HG03378 (cell line): ENCODE measurements around the gene MAMLD1.

ENCODE experiments used
- ATAC-seq: cut with Tn5 transposase; IDR thresholded peaks from one replicate; pipeline ENCODE4 v1.9.1; 2021; ENCODE audit warnings: mild to moderate bottlenecking, moderate library complexity; ENCODE audit not compliant: unreplicated experiment

The MAMLD1 gene

GRCh38 chrX:150495496-150495895 lies 132.4 kb downstream of the MAMLD1 start:
- ATAC-seq: no peak

DNA sequence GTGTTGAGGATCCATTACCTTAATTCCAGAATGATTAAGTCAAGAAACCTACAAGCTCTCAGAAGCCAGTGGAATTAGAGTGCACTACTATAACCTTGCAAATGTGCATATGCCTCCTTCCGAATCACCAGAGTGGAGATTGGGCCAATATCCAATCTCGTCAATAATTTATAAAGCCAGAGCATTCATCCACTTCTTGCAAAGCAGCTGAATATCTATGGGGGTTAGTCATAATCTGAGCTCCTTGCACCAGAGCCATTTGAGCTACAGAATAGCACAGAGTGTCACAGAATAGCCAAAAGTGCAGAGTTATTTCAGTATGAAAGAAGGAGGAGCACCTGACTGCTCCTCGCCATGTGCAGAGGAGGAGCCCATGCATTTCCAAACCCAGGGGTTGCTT lies 136.1 kb downstream of the MAMLD1 start:
- ATAC-seq: no peak

DNA sequence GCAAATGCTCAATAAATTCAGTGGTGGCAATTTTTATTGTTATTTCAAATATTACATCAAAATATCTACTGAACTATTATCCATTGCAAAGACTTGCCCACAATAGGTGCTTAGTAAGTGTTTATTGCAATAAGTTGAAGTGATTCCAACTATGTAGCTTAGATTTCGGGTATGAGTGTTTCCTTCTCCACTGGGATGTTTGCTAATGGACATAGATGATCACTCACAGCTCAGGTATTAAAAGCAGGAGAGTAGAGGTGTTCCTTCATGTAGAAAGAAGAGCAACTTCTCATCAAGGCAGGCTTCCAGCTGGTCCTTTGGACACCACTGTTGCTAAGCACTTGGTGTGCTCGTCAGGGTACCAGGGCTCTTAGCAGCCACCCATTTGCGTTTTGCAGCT lies 139.0 kb downstream of the MAMLD1 start:
- no peak for ATAC-seq

- no peak for ATAC-seq
Observed at GRCh38 chrX:150502979-150503897, 140.1 kb downstream of the MAMLD1 start.

DNA sequence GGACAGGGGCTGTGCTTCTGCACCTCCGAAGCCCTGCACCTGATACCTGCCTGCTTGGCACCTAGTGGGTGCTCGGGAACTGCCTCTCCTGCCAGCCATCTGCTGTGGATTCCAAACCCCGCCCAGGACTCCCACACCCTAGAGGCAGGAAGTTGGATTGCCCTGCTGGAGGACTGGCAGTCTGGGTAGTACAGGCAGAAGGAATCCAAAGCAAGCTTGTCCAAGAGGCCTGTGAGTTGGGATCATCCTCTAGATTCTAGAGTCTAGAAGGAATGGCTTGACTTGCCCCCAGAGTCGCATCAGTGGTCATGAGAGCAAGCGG lies 140.7 kb downstream of the MAMLD1 start:
- no peak for ATAC-seq

DNA sequence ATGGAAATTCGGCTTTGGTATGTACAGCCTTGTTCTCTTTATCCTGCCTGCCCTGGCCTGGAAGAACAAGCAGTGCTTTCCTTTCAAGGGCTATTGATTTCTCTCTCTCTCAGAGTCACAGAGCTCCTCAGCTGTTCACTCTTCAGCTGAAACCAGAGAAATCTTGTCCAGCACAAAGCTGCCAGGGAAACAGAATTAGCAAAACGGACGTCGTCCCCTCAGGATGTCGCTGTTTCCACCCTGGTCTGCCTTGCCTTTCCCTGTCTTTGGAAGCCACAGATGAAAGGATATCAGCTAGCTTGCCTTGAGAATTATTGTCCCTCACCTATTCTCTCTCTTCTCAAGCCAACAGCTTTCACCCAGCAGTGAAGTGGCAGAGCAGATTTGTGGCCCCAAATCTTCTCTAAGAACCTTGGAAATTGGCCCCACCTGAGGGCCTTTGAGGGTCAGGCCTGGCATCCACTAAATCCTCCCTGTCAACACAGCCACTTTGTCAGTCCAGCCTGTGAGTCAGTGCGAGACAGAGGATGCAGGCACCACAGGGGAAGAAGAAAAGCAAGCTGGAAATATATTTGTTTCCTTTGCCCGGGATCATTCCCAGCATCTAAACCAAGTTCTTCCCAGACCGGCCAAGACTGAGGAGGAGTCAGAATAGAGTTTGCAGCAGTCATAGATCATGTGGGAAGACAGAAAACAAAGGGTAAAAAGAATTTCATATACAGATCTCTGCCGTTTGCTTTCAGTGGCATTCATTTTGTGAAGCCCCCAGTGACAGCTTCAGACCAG lies 141.5 kb downstream of the MAMLD1 start:
- no peak for ATAC-seq

DNA sequence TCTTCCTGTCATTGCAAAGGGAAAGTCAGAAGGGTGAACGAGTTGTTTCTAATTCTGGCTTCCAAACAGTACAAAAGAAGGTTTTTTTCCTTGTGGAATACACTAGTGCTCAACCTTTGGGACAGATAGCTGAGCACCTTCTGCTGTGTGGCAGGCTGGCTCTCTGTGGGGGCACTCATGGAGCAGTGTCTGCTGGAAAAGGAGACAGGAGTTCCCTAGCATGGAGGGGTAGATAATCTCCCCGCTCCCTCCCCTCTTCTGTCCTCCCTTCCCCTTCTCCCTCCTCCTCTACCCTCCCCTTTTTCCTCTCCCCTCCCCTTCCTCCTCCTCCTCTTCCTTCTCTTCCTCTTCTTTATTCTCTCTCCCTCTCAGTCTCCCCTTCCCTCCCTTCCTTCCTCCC lies 142.9 kb downstream of the MAMLD1 start:
- ATAC-seq: no peak

DNA sequence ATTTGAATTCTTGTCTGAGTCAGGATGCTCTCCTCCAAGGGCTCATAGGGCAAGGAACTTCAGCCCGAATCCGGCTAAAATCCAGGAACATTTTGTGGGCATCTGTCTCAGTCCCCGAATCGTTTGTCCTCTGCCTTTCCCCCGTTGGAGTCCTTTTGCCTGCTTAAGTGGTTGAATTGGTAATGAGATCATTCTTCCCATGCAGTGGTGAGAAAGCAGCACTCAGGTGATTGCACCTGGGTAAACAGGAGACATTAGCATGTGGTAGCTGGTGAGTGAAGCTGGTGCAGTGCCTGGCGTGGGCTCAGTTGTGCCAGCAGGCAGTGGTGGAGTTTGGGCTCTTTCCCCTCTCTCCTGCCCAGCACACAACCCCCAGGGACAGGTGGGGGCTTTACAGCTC lies 143.4 kb downstream of the MAMLD1 start:
- no peak for ATAC-seq

GRCh38 chrX:150507251-150507856 lies 144.2 kb downstream of the MAMLD1 start:
- ATAC-seq: no peak

DNA sequence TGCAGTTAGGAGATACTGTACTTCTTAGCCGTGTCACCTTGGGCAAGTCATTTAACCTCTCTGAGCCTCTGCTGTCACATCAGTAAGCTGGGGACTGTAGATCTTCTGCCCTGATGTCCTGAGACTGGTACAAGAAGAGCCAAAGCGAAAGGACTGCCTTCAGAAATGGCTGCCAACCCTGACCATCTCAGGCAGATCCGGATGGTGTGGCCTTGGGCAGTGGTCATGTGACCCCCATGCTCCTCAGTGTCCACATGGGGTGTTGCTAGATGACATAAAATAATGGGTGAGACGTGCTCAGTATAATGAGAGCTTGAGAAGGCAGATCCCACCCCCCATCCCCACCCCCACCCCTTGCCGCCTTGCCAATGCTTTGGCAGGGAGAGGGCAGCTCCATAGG lies 144.9 kb downstream of the MAMLD1 start:
- no peak for ATAC-seq

- no peak for ATAC-seq
Observed at GRCh38 chrX:150508451-150509367, 145.6 kb downstream of the MAMLD1 start.

GRCh38 chrX:150509703-150510102 lies 146.6 kb downstream of the MAMLD1 start:
- ATAC-seq: no peak

DNA sequence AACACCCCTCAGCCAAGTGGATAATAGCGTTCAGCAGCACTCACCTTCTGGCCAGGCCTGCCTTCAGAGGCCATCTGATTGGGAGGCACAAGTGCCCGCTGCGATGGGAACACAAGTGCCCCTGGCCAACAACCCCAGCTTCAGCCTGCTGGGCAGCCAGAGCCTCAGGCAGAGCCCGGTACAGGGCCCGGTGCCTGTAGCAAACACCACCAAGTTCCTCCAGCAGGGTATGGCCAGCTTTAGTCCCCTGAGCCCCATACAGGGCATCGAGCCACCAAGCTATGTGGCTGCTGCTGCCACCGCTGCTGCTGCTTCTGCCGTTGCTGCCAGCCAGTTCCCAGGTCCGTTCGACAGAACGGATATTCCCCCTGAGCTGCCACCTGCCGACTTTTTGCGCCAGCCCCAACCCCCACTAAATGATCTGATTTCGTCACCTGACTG lies 149.4 kb downstream of the MAMLD1 start:
- ATAC-seq: no peak

DNA sequence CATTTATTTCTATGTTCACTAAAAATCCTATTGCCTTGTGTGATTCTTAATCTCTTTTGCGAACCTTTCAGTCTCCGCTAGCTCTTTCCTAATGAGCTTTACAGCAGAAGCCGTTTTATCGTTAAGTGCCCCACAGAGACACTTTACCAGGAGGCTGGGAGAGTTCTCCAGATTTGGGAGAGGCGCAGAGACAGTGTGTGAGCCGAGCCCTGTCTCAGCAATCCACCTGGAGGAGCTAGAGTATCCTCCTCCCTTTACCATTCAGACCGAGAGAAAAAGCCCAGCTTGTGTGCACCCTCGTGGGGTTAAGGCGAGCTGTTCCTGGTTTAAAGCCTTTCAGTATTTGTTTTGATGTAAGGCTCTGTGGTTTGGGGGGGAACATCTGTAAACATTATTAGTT lies 150.4 kb downstream of the MAMLD1 start:
- no peak for ATAC-seq

DNA sequence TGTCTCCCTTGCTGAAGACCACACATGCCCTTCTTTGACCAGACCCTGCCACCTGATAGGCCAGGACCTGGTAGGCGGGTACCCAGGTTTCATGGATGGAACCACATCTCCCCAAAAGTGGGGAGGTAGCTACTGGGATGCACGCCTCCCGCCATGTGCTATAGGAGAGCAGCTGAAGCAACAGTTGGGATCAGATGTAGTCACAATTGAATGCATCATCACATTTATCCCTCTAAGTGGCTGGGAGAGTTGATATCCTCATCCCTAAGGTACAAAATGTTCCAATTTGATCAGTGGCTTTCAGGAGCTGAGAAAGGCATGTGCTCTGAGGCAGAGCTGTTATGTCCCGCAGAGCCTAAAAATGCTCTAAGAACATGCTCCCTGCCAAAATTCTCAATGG lies 151.3 kb downstream of the MAMLD1 start:
- no peak for ATAC-seq

GRCh38 chrX:150515801-150516200 lies 152.7 kb downstream of the MAMLD1 start:
- ATAC-seq: no peak

GRCh38 chrX:150517303-150517910 lies 154.3 kb downstream of the MAMLD1 start:
- ATAC-seq: no peak

DNA sequence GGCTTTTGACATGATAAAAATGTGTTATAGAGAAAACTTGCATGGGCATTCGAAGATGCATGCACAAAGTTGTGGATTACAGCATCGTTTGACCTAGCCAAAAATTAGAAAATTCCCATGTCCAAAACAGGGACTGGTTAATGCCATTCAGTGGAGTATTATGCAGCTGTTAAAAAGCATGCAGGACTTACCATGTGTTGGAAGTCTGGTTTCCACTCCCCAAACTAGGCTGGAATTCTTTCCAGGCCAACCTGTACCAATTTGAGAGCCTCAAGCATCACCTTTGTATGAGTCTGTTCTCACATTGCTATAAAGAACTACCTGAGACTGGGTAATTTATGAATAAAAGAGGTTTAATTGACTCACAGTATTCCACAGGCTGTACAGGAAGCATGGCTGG lies 159.4 kb downstream of the MAMLD1 start:
- ATAC-seq: no peak

GRCh38 chrX:150525061-150525919 lies 162.2 kb downstream of the MAMLD1 start:
- ATAC-seq: no peak
